Activated B cell treated with CpG ODN at 0.5 μM for 24 hours (primary cell): Measurements from ENCODE around the gene ALDH3B1. TPM values are rescaled to one million over a fixed set of nuclear protein-coding genes. Genes with fewer than 3 reads are reported as not detected.
A peak's percentile ranks its signal among the peaks of the same experiment; 100 is the strongest.

ENCODE experiments used
- ATAC-seq: fragments of 200-7000 bp; cut with Tn5 transposase; one replicate; pipeline ENCODE4 v1.10.0; 2021; ENCODE audit warnings: low read depth, mild to moderate bottlenecking, moderate library complexity
- CTCF ChIA-PET: fragments of 350-600 bp; sonication (Branson Sonifier 250); formaldehyde crosslinking; loops from one replicate; lab custom pipeline; 2021; ENCODE audit warnings: antibody characterized with exemption; lab: Charles Lee
- POLR2A ChIA-PET: fragments of 350-600 bp; sonication (Branson Sonifier 250); formaldehyde crosslinking; loops from one replicate; lab custom pipeline; 2021; ENCODE audit warnings: antibody characterized with exemption; lab: Charles Lee
- DNase-seq: peaks from one replicate; pipeline ENCODE4 v3.0.0; 2022
- H3K27ac Mint-ChIP-seq: one replicate; pipeline ENCODE4 v1.8.0; 2020; ENCODE audit warnings: mixed read lengths
- H3K27me3 Mint-ChIP-seq: one replicate; pipeline ENCODE4 v1.8.0; 2021; ENCODE audit warnings: mixed read lengths
- H3K36me3 Mint-ChIP-seq: one replicate; pipeline ENCODE4 v1.8.0; 2021; ENCODE audit warnings: low read depth, mixed read lengths
- H3K4me1 Mint-ChIP-seq: one replicate; pipeline ENCODE4 v1.8.0; 2021; ENCODE audit warnings: mixed read lengths
- H3K4me3 Mint-ChIP-seq: one replicate; pipeline ENCODE4 v1.8.0; 2020; ENCODE audit warnings: mild to moderate bottlenecking, mixed read lengths
- H3K9me3 Mint-ChIP-seq: one replicate; pipeline ENCODE4 v1.8.0; 2020; ENCODE audit warnings: mixed read lengths
- intact Hi-C: fragments of 100-400 bp; cut with micrococcal nuclease; formaldehyde crosslinking; loops from one replicate; pipeline ENCODE4 v1.15.1; 2024
- total RNA-seq: library from RNA; stranded (reverse); gene quantifications from 2 replicates; pipeline ENCODE4 v1.2.3, GENCODE V29; 2022
- TF ChIP-seq, protein P1 (sequence below): fragments of 200-600 bp; IDR thresholded peaks from one replicate; pipeline ENCODE4 v1.8.0; 2022; ENCODE audit warnings: antibody characterized with exemption, mild to moderate bottlenecking

Gene ALDH3B1
- total RNA-seq, 1 donor from 2014 or later = 0.53 TPM

DNA sequence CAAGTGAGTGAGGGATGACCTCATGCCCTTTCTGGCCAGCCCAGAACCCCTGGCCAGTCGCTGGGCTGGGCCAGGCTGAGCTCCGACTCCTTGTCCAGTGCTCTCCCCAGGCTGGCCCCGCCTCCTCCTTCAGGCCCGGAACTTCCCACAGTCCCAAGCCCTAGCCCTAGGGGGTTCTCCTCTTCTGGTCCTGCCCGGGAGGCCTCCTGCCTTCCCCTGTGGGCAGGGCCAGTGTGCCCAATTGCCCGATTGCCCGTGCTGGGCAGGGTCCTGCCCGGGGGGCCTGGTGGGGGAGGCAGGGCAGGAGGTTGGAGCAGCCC lies 32.9 kb downstream of the ALDH3B1 start:
- no peak for DNase-seq
- Mint-ChIP-seq H3K9me3 (no peaks in the 10 kb centered on the region), H3K4me1 (peaks cover 26% of the 10 kb centered on the region), H3K27me3 (no peaks in the 10 kb centered on the region), H3K27ac (no peak overlapping the region), H3K4me3 (no peak overlapping the region), H3K36me3 (peaks cover 41% of the 10 kb centered on the region)
- TF ChIP-seq, protein P1, sequence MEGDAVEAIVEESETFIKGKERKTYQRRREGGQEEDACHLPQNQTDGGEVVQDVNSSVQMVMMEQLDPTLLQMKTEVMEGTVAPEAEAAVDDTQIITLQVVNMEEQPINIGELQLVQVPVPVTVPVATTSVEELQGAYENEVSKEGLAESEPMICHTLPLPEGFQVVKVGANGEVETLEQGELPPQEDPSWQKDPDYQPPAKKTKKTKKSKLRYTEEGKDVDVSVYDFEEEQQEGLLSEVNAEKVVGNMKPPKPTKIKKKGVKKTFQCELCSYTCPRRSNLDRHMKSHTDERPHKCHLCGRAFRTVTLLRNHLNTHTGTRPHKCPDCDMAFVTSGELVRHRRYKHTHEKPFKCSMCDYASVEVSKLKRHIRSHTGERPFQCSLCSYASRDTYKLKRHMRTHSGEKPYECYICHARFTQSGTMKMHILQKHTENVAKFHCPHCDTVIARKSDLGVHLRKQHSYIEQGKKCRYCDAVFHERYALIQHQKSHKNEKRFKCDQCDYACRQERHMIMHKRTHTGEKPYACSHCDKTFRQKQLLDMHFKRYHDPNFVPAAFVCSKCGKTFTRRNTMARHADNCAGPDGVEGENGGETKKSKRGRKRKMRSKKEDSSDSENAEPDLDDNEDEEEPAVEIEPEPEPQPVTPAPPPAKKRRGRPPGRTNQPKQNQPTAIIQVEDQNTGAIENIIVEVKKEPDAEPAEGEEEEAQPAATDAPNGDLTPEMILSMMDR = no peak
- ATAC-seq = no peak
- ChIA-PET POLR2A (interaction anchor here (3.5 kb wide), 1 partner anchor 12 kb away, joined by 12 read pairs; the partner anchor contains the start of gene NDUFS8), CTCF (interaction anchor here (1.5 kb wide), 1 partner anchor 166 kb away, joined by 4 read pairs; no protein-coding TSS in a partner anchor)
- intact Hi-C loops = no loop called here

DNA sequence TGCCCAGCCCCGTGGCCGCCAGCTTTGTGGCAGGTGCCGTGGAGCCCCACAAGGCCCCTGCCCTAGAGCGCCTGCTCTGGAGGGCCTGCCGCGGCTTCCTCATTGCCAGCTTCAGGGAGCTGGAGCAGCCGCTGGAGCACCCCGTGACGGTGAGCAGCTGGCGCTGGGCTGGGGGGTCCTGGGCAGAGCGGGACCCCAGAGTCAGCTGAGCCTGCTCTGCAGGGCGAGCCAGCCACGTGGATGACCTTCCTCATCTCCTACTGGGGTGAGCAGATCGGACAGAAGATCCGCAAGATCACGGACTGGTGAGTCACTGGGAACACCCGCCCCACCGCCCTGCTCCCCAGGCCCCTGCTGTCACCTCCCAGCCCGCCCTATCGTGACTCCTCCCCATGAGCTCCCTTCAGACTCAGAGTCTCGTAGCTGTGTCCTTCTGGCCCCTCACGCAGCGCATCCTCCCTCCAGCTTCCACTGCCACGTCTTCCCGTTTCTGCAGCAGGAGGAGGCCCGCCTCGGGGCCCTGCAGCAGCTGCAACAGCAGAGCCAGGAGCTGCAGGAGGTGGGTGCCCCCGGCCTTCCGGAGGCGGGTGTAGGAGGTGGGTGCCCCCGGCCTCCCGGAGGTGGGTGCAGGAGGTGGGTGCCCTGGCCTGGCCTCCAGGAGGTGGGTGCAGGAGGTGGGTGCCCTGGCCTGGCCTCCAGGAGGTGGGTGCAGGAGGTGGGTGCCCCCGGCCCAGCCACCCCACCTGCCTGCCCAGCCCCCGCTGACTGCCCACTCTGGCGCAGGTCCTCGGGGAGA lies 33.4 kb downstream of the ALDH3B1 start:
- H3K36me3 Mint-ChIP-seq = peaks cover 45% of the 10 kb centered on the region
- ATAC-seq = no peak
- ChIA-PET POLR2A (interaction anchor here (3.5 kb wide), 1 partner anchor 13 kb away, joined by 12 read pairs; the partner anchor contains the start of gene NDUFS8), CTCF (interaction anchor here (1.5 kb wide), 1 partner anchor 166 kb away, joined by 4 read pairs; no protein-coding TSS in a partner anchor)
- no peak overlapping the region for H3K4me3 Mint-ChIP-seq
- no peaks in the 10 kb centered on the region for H3K9me3 Mint-ChIP-seq
- TF ChIP-seq, protein P1 = no peak
- H3K4me1 Mint-ChIP-seq = peaks cover 25% of the 10 kb centered on the region
- intact Hi-C loops = no loop called here
- DNase-seq = peak; percentile 15
- H3K27ac Mint-ChIP-seq = no peak overlapping the region
- no peaks in the 10 kb centered on the region for H3K27me3 Mint-ChIP-seq

GRCh38 chr11:68044145-68044813 lies 34.2 kb downstream of the ALDH3B1 start:
- TF ChIP-seq, protein P1 = no peak
- no peak for ATAC-seq
- peaks cover 52% of the 10 kb centered on the region for H3K36me3 Mint-ChIP-seq
- ChIA-PET CTCF (no interaction called here), POLR2A (no interaction called here)
- no peak overlapping the region for H3K4me3 Mint-ChIP-seq
- no peak overlapping the region for H3K27ac Mint-ChIP-seq
- peak; percentile 11 for DNase-seq
- intact Hi-C loops = no loop called here
- peaks cover 21% of the 10 kb centered on the region for H3K4me1 Mint-ChIP-seq
- no peaks in the 10 kb centered on the region for H3K9me3 Mint-ChIP-seq
- no peaks in the 10 kb centered on the region for H3K27me3 Mint-ChIP-seq

DNA sequence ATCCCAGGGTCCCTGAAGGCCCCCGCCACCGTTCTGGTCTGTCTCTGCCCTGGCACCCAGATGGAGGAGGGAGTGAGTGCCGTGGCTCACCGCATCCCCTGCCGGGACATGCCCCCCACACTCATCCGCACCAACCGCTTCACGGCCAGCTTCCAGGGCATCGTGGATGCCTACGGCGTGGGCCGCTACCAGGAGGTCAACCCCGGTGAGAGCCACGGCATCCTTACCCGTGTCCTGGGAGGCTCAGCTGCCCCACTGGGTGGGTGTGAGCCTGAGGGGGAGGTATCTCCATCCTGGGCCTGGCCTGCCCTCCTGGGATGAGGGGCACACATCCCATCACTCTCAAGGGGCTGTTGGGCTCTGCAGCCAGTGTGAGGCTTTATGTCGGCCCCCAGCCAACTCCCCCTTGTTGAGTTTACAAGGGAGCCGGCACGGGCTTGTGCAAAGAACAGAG lies 34.8 kb downstream of the ALDH3B1 start:
- ATAC-seq = no peak
- Mint-ChIP-seq H3K9me3 (no peaks in the 10 kb centered on the region), H3K36me3 (peaks cover 52% of the 10 kb centered on the region), H3K4me3 (no peak overlapping the region), H3K27ac (no peak overlapping the region), H3K4me1 (peaks cover 15% of the 10 kb centered on the region), H3K27me3 (no peaks in the 10 kb centered on the region)
- POLR2A ChIA-PET = interaction anchor here (0.6 to 0.8 kb wide), 2 partner anchors 9 to 12 kb away, joined by 3 read pairs; no protein-coding TSS in a partner anchor
- no peak for DNase-seq
- intact Hi-C loops = no loop called here
- CTCF ChIA-PET = no interaction called here
- TF ChIP-seq, protein P1 = no peak
